Progenitor cell of endocrine pancreas (in vitro differentiated cells): ENCODE measurements around the gene FOXM1. TPM values are rescaled to one million over a fixed set of nuclear protein-coding genes. Genes with fewer than 3 reads are reported as not detected.

Experiments
- DNase-seq: peaks from one replicate; pipeline ENCODE4 v3.0.0; 2021; ENCODE audit warnings: low spot score; ENCODE audit not compliant: unreplicated experiment
- H3K27ac Mint-ChIP-seq: 2 replicates; pipeline ENCODE4 v1.8.0; 2021; ENCODE audit warnings: mild to moderate bottlenecking, moderate library complexity, mixed read lengths
- H3K27me3 Mint-ChIP-seq: 2 replicates; pipeline ENCODE4 v1.8.0; 2021; ENCODE audit warnings: mixed read lengths
- H3K36me3 Mint-ChIP-seq: 2 replicates; pipeline ENCODE4 v1.8.0; 2022; ENCODE audit warnings: mixed read lengths; ENCODE audit not compliant: insufficient read depth
- H3K4me1 Mint-ChIP-seq: 2 replicates; pipeline ENCODE4 v1.8.0; 2021; ENCODE audit warnings: low read depth, mixed read lengths
- H3K4me3 Mint-ChIP-seq: 2 replicates; pipeline ENCODE4 v1.8.0; 2021; ENCODE audit warnings: low read depth, mild to moderate bottlenecking, moderate library complexity, mixed read lengths
- H3K9me3 Mint-ChIP-seq: 2 replicates; pipeline ENCODE4 v1.8.0; 2021; ENCODE audit warnings: low read depth, mixed read lengths
- total RNA-seq: library from RNA; stranded (reverse); gene quantifications from 2 replicates; pipeline ENCODE4 v1.2.1, GENCODE V29; 2021
- TF ChIP-seq, protein P1 (sequence below): fragments of 200-600 bp; sonication (generic); IDR thresholded peaks from one replicate; pipeline ENCODE4 v1.5.0; 2021; ENCODE audit warnings: antibody characterized with exemption, mild to moderate bottlenecking; ENCODE audit not compliant: unreplicated experiment

The FOXM1 gene
- total RNA-seq, 1 donor from 2014 or later, result 92.2 TPM

DNA sequence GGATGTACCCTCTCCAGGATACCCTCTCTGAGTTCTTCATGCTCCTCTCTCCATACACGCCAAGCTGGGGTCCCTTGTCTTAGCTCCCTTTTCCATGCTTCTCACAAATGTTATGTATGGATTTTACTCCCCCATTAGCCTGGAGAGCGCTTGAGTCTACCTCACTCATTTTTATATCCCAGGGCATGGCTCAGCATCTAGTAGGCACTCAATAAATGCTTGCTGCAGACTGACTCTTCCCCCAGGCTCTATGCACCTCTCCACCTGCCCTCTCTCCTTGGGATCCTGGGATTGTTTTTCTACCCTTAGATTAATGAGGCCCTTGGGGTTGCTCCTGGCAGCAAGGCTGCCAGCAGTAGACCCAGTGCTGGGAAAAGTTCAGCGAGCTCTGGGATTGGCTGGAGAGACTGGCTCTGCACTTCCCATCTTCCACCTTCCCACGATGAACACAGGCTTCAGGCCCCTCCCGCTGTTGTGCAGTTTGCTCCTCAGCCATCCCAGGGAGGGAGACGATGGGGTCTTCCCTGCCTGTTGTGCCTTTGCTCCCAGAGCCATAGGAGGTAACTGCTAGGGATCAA is 44.3 kb downstream of the FOXM1 start:
- H3K9me3 Mint-ChIP-seq, result no peaks in the 10 kb centered on the region
- H3K27me3 Mint-ChIP-seq, result peaks cover 13% of the 10 kb centered on the region
- H3K4me3 Mint-ChIP-seq, result no peak overlapping the region
- peaks cover 22% of the 10 kb centered on the region for H3K36me3 Mint-ChIP-seq
- TF ChIP-seq, protein P1, sequence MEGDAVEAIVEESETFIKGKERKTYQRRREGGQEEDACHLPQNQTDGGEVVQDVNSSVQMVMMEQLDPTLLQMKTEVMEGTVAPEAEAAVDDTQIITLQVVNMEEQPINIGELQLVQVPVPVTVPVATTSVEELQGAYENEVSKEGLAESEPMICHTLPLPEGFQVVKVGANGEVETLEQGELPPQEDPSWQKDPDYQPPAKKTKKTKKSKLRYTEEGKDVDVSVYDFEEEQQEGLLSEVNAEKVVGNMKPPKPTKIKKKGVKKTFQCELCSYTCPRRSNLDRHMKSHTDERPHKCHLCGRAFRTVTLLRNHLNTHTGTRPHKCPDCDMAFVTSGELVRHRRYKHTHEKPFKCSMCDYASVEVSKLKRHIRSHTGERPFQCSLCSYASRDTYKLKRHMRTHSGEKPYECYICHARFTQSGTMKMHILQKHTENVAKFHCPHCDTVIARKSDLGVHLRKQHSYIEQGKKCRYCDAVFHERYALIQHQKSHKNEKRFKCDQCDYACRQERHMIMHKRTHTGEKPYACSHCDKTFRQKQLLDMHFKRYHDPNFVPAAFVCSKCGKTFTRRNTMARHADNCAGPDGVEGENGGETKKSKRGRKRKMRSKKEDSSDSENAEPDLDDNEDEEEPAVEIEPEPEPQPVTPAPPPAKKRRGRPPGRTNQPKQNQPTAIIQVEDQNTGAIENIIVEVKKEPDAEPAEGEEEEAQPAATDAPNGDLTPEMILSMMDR, result no peak
- H3K4me1 Mint-ChIP-seq, result peaks cover 3% of the 10 kb centered on the region
- no peak for DNase-seq
- no peak overlapping the region for H3K27ac Mint-ChIP-seq

- TF ChIP-seq, protein P1, result no peak
- peaks cover 1% of the 10 kb centered on the region for H3K27me3 Mint-ChIP-seq
- no peak overlapping the region for H3K4me3 Mint-ChIP-seq
- no peak overlapping the region for H3K27ac Mint-ChIP-seq
- H3K36me3 Mint-ChIP-seq, result peaks cover 25% of the 10 kb centered on the region
- no peak for DNase-seq
- H3K4me1 Mint-ChIP-seq, result no peaks in the 10 kb centered on the region
- H3K9me3 Mint-ChIP-seq, result no peaks in the 10 kb centered on the region
Measured at GRCh38 chr12:2829275-2829674, 47.7 kb downstream of the FOXM1 start.

DNA sequence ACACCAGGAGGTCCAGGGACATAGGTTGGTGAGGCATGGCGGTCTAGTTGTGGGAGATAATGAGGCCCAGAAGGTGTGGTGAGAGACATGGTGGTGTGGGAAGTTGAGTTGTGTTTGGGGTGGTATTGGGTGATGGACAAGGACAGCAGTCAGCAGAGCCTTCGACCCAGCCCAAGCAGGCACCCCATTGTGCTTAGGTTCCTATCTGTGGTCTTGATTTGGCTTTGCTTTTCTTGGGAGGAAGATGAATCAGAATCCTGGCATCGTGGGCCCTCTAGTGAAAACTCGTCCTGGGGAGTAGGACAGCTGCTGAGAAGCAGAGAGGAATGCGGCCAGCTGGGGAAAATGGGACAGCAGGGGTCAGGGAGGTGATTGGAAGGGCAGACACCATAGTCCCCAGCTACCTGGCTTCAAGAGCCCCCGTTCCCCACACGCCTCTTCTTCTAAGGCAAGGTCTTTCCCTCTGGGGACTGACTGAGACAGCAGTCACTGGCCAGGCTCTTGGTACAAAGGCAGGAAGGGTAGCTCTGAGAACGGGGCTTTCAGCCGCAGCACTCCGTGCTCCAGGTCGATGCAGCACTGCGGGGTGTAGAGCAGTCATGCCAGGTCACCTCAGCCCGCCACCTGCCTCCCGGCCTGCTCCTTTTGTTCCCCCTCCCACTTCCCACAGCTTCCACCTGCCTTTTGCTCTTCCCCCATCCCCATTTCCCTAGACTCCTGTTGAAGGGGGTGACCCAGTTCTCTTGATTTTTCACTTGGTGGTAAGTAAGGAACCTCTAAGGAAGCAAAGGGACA is 50.1 kb downstream of the FOXM1 start:
- TF ChIP-seq, protein P1, result no peak
- H3K27ac Mint-ChIP-seq, result no peak overlapping the region
- H3K27me3 Mint-ChIP-seq, result no peaks in the 10 kb centered on the region
- H3K4me1 Mint-ChIP-seq, result no peaks in the 10 kb centered on the region
- peaks cover 33% of the 10 kb centered on the region for H3K36me3 Mint-ChIP-seq
- no peak for DNase-seq
- no peak overlapping the region for H3K4me3 Mint-ChIP-seq
- no peaks in the 10 kb centered on the region for H3K9me3 Mint-ChIP-seq

DNA sequence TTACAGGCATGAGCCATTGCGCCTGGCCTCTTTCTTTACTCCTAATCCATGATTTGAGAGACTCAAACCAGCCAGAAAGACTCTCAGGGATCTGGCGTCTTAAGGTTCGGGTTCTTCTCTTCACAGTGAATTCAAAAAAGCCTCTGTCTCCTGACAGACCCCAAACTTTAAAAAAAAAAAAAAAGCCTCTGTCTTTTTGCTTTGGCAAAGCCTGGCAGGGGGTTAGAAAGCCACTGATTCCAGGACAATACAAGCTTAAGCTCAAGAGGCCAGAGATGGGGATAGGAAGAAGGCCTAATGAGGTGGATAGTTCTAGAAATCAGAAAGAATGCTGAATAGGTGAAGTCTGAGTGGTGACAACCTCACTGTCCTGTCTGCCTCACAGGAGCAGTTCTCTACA is 50.9 kb downstream of the FOXM1 start:
- Mint-ChIP-seq H3K36me3 (peaks cover 31% of the 10 kb centered on the region), H3K9me3 (no peaks in the 10 kb centered on the region), H3K4me3 (no peak overlapping the region), H3K27me3 (no peaks in the 10 kb centered on the region), H3K27ac (no peak overlapping the region), H3K4me1 (no peaks in the 10 kb centered on the region)
- TF ChIP-seq, protein P1, result no peak
- DNase-seq, result no peak

GRCh38 chr12:2825132-2825531 is 51.8 kb downstream of the FOXM1 start:
- Mint-ChIP-seq H3K9me3 (no peaks in the 10 kb centered on the region), H3K4me1 (no peaks in the 10 kb centered on the region), H3K27ac (no peak overlapping the region), H3K4me3 (no peak overlapping the region), H3K27me3 (no peaks in the 10 kb centered on the region), H3K36me3 (peaks cover 28% of the 10 kb centered on the region)
- TF ChIP-seq, protein P1, result no peak
- DNase-seq, result no peak
